T-cell (primary cell): ENCODE data around the gene TMEFF1. TPM values are rescaled to one million over a fixed set of nuclear protein-coding genes. Genes with fewer than 3 reads are reported as not detected.

Experiments used
- ATAC-seq, 4 experiments: fragments of 200-7000 bp in 3 of 4; fragments of 150-1000 bp in 1 of 4; cut with Tn5 transposase; replicated peaks in 1 of 4; 1 replicate in 3 of 4; 2 replicates in 1 of 4; pipeline ENCODE4 v1.10.0; 2021; ENCODE audit warnings: moderate library complexity in 3 of 4, mild to moderate bottlenecking in 2 of 4, moderate number of reproducible peaks in 1 of 4
- CTCF ChIA-PET, 2 donors: fragments of 300-600 bp; sonication (Branson Sonifier 250); formaldehyde crosslinking; loops; one replicate each; lab custom pipeline; 2022; ENCODE audit warnings: antibody characterized with exemption in 2 of 2; lab: Charles Lee
- POLR2A ChIA-PET, 2 donors: fragments of 300-600 bp; sonication (Branson Sonifier 250); formaldehyde crosslinking; loops; one replicate each; lab custom pipeline; 2022; ENCODE audit warnings: antibody characterized with exemption in 2 of 2; lab: Charles Lee
- DNase-seq, 35 experiments: peaks; one replicate each; pipeline versions ENCODE4 v3.0.0 to v3.0.0-alpha.2; 2013 to 2023
- H3K27ac ChIP-seq: one replicate; pipeline ENCODE4 v1.5.1; 2013; ENCODE audit warnings: low read length
- H3K27me3 ChIP-seq, 2 experiments: replicated peaks in 1 of 2; 1 replicate in 1 of 2; 2 replicates in 1 of 2; pipeline versions ENCODE4 v1.6.1 to v1.7.0; 2013; ENCODE audit warnings: low read length in 1 of 2, mixed read lengths in 1 of 2; ENCODE audit not compliant: control insufficient read depth in 2 of 2, insufficient read depth in 2 of 2; ENCODE audit errors: extremely low read depth in 1 of 2
- H3K36me3 ChIP-seq, 2 donors: 1 replicate in 1 of 2; 2 replicates in 1 of 2; pipeline versions ENCODE4 v1.6.1 to v1.7.0; 2013; ENCODE audit warnings: low read length in 1 of 2; ENCODE audit not compliant: control insufficient read depth in 2 of 2, insufficient read depth in 1 of 2; ENCODE audit errors: extremely low read depth in 1 of 2
- H3K4me1 ChIP-seq, 2 experiments: 1 replicate in 1 of 2; 2 replicates in 1 of 2; pipeline versions ENCODE4 v1.6.1 to v1.7.0; 2013; ENCODE audit warnings: low read length in 2 of 2, mixed read lengths in 1 of 2; ENCODE audit not compliant: insufficient read depth in 2 of 2, control insufficient read depth in 1 of 2; ENCODE audit errors: extremely low read depth in 1 of 2
- H3K4me3 ChIP-seq, 2 donors: 1 replicate in 1 of 2; 2 replicates in 1 of 2; pipeline versions ENCODE4 v1.5.1 to v1.7.0; 2013; ENCODE audit warnings: mild to moderate bottlenecking in 2 of 2, low read length in 1 of 2, moderate library complexity in 1 of 2; ENCODE audit not compliant: control insufficient read depth in 1 of 2; ENCODE audit errors: extremely low read depth in 1 of 2
- H3K9me3 ChIP-seq: 2 replicates; pipeline ENCODE4 v1.7.0; 2013
- H3K27ac Mint-ChIP-seq, 2 donors: one replicate each; pipeline ENCODE4 v1.8.0; 2020 to 2021; ENCODE audit warnings: mild to moderate bottlenecking in 2 of 2, mixed read lengths in 2 of 2
- H3K27me3 Mint-ChIP-seq, 2 donors: one replicate each; pipeline ENCODE4 v1.8.0; 2021 to 2022; ENCODE audit warnings: mixed read lengths in 2 of 2
- H3K36me3 Mint-ChIP-seq: one replicate; pipeline ENCODE4 v1.8.0; 2021; ENCODE audit warnings: mixed read lengths
- H3K4me1 Mint-ChIP-seq, 3 donors: one replicate each; pipeline ENCODE4 v1.8.0; 2020 to 2022; ENCODE audit warnings: mixed read lengths in 3 of 3, mild to moderate bottlenecking in 1 of 3
- H3K4me3 Mint-ChIP-seq, 3 donors: one replicate each; pipeline ENCODE4 v1.8.0; 2020 to 2022; ENCODE audit warnings: mild to moderate bottlenecking in 3 of 3, mixed read lengths in 3 of 3, moderate library complexity in 3 of 3
- H3K9me3 Mint-ChIP-seq, 3 donors: one replicate each; pipeline ENCODE4 v1.8.0; 2020 to 2022; ENCODE audit warnings: mixed read lengths in 3 of 3
- WGBS: methylation state at CpG from one replicate; pipeline ENCODE4 v1.1.5; 2013; ENCODE audit warnings: missing lambda C conversion rate; ENCODE audit not compliant: insufficient coverage; 5-methylcytosine and 5-hydroxymethylcytosine counted together
- total RNA-seq, 35 experiments: library from RNA in 6 of 35; stranded (reverse) in 6 of 35; fragments of 120-200 nt in 1 of 35; gene quantifications; one replicate each; pipeline versions ENCODE4 v1.2.1 to v1.2.4 and lab custom pipeline; 2013 to 2026

The TMEFF1 gene
- total RNA-seq, 5 donors from 2014 or later (not counting 1 experiment from before 2014, with no cell fraction given) = 0.22 to 0.26 TPM; not detected in 3

GRCh38 chr9:100600521-100601079 is 127.7 kb downstream of the TMEFF1 start:
- Mint-ChIP-seq H3K9me3 (no peaks in the 10 kb centered on the region), H3K4me1 (peaks cover 18 to 28% (median 28%) of the 10 kb centered on the region in 3 donors), H3K4me3 (peak overlapping the region in 1 of 3 donors; percentile 6), H3K36me3 (no peaks in the 10 kb centered on the region), H3K27ac (no peak overlapping the region), H3K27me3 (no peaks in the 10 kb centered on the region)
- Histone ChIP-seq H3K36me3 (no peaks in the 10 kb centered on the region), H3K27ac (no peak overlapping the region), H3K4me1 (peaks cover 6 to 16% of the 10 kb centered on the region in 2 experiments), H3K27me3 (peaks cover 0 to 2% of the 10 kb centered on the region in 2 experiments), H3K4me3 (no peak overlapping the region), H3K9me3 (no peaks in the 10 kb centered on the region)
- POLR2A ChIA-PET = no interaction called here
- ATAC-seq (no peak), DNase-seq (no peak)
- WGBS = 100% methylated on average over 3 of the region's 7 CpGs
- CTCF ChIA-PET = interaction anchor here (0.5 to 4.1 kb wide), 4 partner anchors 711 to 1467 kb away, joined by 3 to 19 read pairs (median 5); no protein-coding TSS in a partner anchor

- Mint-ChIP-seq H3K27ac (no peak overlapping the region), H3K36me3 (no peaks in the 10 kb centered on the region), H3K4me3 (no peak overlapping the region), H3K4me1 (peaks cover 18 to 24% (median 23%) of the 10 kb centered on the region in 3 donors), H3K9me3 (no peaks in the 10 kb centered on the region), H3K27me3 (no peaks in the 10 kb centered on the region)
- ChIA-PET CTCF (interaction anchor here (0.9 to 4.1 kb wide), 4 partner anchors 23 to 929 kb away, joined by 3 to 19 read pairs (median 4); partner anchors contain the start of gene CAVIN4 (in 1 of the 2)), POLR2A (no interaction called here)
- Histone ChIP-seq H3K27me3 (peaks cover 0 to 2% of the 10 kb centered on the region in 2 experiments), H3K27ac (no peak overlapping the region), H3K4me3 (no peak overlapping the region), H3K9me3 (no peaks in the 10 kb centered on the region), H3K4me1 (peaks cover 6 to 16% of the 10 kb centered on the region in 2 experiments), H3K36me3 (no peaks in the 10 kb centered on the region)
- DNase-seq = peak in 21 of 35 experiments; percentile 4 to 44 (median 12)
- ATAC-seq = no peak
Observed at GRCh38 chr9:100601216-100601615, 128.3 kb downstream of the TMEFF1 start.

GRCh38 chr9:100602342-100602801 is 129.4 kb downstream of the TMEFF1 start:
- no peak overlapping the region for H3K27ac Mint-ChIP-seq
- no peak overlapping the region for H3K27ac ChIP-seq
- H3K9me3 ChIP-seq = no peaks in the 10 kb centered on the region
- H3K4me1 Mint-ChIP-seq = peaks cover 17 to 22% (median 19%) of the 10 kb centered on the region in 3 donors
- POLR2A ChIA-PET = interaction anchor here in 1 of 2 donors (0.6 kb wide), 1 partner anchor 718 kb away, joined by 4 read pairs; no protein-coding TSS in a partner anchor
- H3K9me3 Mint-ChIP-seq = no peaks in the 10 kb centered on the region
- no peaks in the 10 kb centered on the region for H3K36me3 Mint-ChIP-seq
- H3K27me3 ChIP-seq = peaks cover 0 to 2% of the 10 kb centered on the region in 2 experiments
- DNase-seq (no peak), ATAC-seq (no peak)
- H3K4me3 ChIP-seq = no peak overlapping the region
- H3K4me3 Mint-ChIP-seq = no peak overlapping the region
- CTCF ChIA-PET = interaction anchor here in 1 of 2 donors (0.9 to 4.1 kb wide), 3 partner anchors 24 to 927 kb away, joined by 3 to 19 read pairs (median 3); partner anchors contain the start of gene CAVIN4
- no CpG with 5 or more reads among the region's 2 CpGs for WGBS
- H3K4me1 ChIP-seq = peaks cover 6 to 16% of the 10 kb centered on the region in 2 experiments
- no peaks in the 10 kb centered on the region for H3K36me3 ChIP-seq
- H3K27me3 Mint-ChIP-seq = no peaks in the 10 kb centered on the region

GRCh38 chr9:100605405-100605804 is 132.5 kb downstream of the TMEFF1 start:
- ChIA-PET CTCF (interaction anchor here in 1 of 2 donors (0.6 kb wide), 1 partner anchor 456 kb away, joined by 4 read pairs; no protein-coding TSS in a partner anchor), POLR2A (no interaction called here)
- WGBS = 60% methylated on average over 1 of the region's 1 CpG
- Histone ChIP-seq H3K27me3 (peaks cover 0 to 2% of the 10 kb centered on the region in 2 experiments), H3K9me3 (no peaks in the 10 kb centered on the region), H3K4me3 (no peak overlapping the region), H3K36me3 (no peaks in the 10 kb centered on the region), H3K27ac (no peak overlapping the region), H3K4me1 (no peaks in the 10 kb centered on the region)
- no peak overlapping the region for H3K4me3 Mint-ChIP-seq
- ATAC-seq (no peak), DNase-seq (no peak)
- H3K9me3 Mint-ChIP-seq = no peaks in the 10 kb centered on the region
- peaks cover 0 to 2% (median 0%) of the 10 kb centered on the region in 3 donors for H3K4me1 Mint-ChIP-seq
- no peaks in the 10 kb centered on the region for H3K27me3 Mint-ChIP-seq
- H3K36me3 Mint-ChIP-seq = no peaks in the 10 kb centered on the region
- H3K27ac Mint-ChIP-seq = no peak overlapping the region

GRCh38 chr9:100619194-100619593 is 146.2 kb downstream of the TMEFF1 start:
- DNase-seq (no peak), ATAC-seq (no peak)
- Mint-ChIP-seq H3K27me3 (peaks cover 10 to 20% of the 10 kb centered on the region in 2 donors), H3K4me3 (no peak overlapping the region), H3K27ac (no peak overlapping the region), H3K9me3 (peaks cover 15 to 17% (median 15%) of the 10 kb centered on the region in 3 donors), H3K4me1 (no peaks in the 10 kb centered on the region), H3K36me3 (no peaks in the 10 kb centered on the region)
- peaks cover 0 to 9% of the 10 kb centered on the region in 2 experiments for H3K27me3 ChIP-seq
- H3K9me3 ChIP-seq = no peaks in the 10 kb centered on the region
- H3K36me3 ChIP-seq = no peaks in the 10 kb centered on the region
- POLR2A ChIA-PET = no interaction called here
- 82% methylated on average over 3 of the region's 5 CpGs for WGBS
- H3K27ac ChIP-seq = no peak overlapping the region
- no peak overlapping the region for H3K4me3 ChIP-seq
- no peaks in the 10 kb centered on the region for H3K4me1 ChIP-seq
- CTCF ChIA-PET = no interaction called here

- Histone ChIP-seq H3K4me1 (no peaks in the 10 kb centered on the region), H3K4me3 (no peak overlapping the region), H3K27ac (no peak overlapping the region), H3K27me3 (peaks cover 0 to 9% of the 10 kb centered on the region in 2 experiments), H3K9me3 (no peaks in the 10 kb centered on the region), H3K36me3 (no peaks in the 10 kb centered on the region)
- ATAC-seq (no peak), DNase-seq (no peak)
- CTCF ChIA-PET = no interaction called here
- POLR2A ChIA-PET = no interaction called here
- Mint-ChIP-seq H3K4me1 (no peaks in the 10 kb centered on the region), H3K36me3 (no peaks in the 10 kb centered on the region), H3K27me3 (peaks cover 10 to 20% of the 10 kb centered on the region in 2 donors), H3K27ac (no peak overlapping the region), H3K4me3 (no peak overlapping the region), H3K9me3 (peaks cover 15 to 17% (median 15%) of the 10 kb centered on the region in 3 donors)
- 50% methylated on average over 4 of the region's 5 CpGs for WGBS
Observed at GRCh38 chr9:100619665-100620064, 146.7 kb downstream of the TMEFF1 start.
